Smooth muscle cell of the brain vasculature (primary cell): ENCODE results near the gene AFG3L2.

ENCODE experiments used
- DNase-seq: peaks from one replicate; pipeline ENCODE4 v3.0.0-alpha.2; 2012; ENCODE audit warnings: low read depth, low spot score

AFG3L2 gene

GRCh38 chr18:12361770-12362378 lies 15.2 kb downstream of the AFG3L2 start:
- no peak for DNase-seq

- no peak for DNase-seq
Observed at GRCh38 chr18:12359515-12359927, 17.5 kb downstream of the AFG3L2 start.

DNA sequence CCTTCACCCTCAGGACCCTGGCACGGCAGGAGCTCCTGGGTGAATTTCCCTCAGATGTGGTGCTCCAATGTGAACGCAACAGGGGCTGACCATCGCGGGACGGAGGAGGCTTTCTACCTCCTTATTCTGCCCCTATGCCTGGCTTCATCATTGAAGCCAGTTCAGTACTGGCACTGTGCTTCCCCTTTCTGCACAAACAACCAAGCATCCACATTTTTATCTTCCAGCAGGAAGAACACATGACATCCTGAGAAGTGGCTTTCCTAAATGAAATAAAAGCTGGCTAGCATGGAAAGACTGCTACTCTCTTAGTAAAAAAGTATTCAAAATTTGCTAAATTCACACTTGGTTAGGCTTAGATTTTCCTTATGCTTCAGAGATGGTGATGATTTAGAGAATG lies 24.8 kb downstream of the AFG3L2 start:
- DNase-seq = no peak

DNA sequence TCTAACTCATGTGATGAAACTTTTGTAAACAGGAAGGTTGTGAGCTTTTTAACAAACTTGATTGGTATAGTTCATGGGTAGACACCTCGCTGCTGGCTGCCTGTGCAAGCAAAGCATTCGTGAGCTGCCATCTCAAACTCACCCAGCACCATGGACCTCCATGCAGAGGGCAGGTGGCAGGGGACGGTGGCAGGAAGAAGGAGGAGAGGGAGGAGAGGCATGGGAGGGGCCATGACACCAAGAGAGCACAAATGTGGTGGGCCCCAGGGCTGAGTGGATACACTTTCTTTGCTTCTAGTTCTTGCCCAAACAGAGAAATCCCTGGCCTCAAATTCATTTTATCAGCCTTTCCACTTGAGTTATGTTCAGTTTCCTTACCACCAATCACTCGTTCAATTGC lies 29.1 kb downstream of the AFG3L2 start:
- no peak for DNase-seq

- no peak for DNase-seq
Observed at GRCh38 chr18:12346240-12346565, 30.8 kb downstream of the AFG3L2 start.

GRCh38 chr18:12345491-12346239 lies 31.4 kb downstream of the AFG3L2 start:
- DNase-seq = no peak

- no peak for DNase-seq
Observed at GRCh38 chr18:12342661-12343060, 34.4 kb downstream of the AFG3L2 start.

DNA sequence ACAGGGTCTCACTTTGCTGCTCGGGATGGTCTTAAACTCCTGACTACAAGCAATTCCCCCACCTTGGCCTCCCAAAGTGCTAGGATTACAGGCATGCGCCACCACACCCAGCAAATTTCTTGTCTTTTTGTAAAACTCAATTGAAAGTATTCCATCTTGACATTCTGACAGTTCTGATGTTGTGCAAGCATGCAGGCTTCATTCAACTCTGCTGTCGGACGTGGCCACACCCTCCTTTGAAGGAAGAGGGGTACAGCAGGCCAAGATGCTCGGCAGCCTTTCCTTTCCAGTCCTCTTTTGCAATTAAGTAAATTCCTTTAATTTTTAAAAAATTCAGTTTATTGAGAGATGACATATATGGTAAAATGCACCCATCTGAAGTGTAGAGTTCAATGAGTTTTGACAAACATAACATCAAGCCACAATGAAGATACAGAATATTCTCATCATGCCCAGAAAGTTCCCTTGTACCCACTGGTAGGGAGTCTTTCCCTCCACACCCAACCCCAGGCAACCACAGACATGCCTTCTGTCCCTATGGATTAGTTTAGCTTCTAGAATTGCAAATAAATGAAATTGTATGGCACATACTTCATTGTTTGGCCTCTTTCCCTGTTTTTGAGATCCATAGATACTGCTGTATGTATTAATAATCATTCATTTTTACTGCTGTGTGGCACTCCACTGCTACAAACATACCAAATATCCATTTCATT lies 35.9 kb downstream of the AFG3L2 start:
- no peak for DNase-seq

- no peak for DNase-seq
Observed at GRCh38 chr18:12338382-12338781, 38.6 kb downstream of the AFG3L2 start.

DNA sequence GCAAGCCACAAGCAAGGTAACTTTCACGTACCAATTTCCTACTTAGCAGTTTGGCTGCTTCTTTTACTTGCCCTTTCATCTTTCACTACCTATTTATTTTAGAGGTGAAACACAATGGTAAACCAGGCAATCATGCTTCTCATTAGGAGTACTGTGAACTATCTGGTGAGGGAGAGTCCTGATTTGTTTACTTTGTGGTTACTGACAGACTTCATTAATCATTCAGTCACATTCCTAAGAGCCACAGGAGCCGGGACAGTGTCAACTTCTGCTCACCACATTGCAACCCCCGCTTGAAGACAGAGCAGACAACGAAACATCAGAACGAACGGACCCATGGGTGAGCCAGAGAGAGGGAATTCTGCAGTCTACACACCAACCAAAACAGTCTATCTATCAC lies 40.1 kb downstream of the AFG3L2 start:
- DNase-seq = no peak

GRCh38 chr18:12336171-12336613 lies 40.8 kb downstream of the AFG3L2 start:
- DNase-seq = no peak

GRCh38 chr18:12335503-12335902 lies 41.5 kb downstream of the AFG3L2 start:
- no peak for DNase-seq

- DNase-seq = no peak
Observed at GRCh38 chr18:12334863-12335262, 42.2 kb downstream of the AFG3L2 start.

- DNase-seq = no peak
Observed at GRCh38 chr18:12334366-12334808, 42.6 kb downstream of the AFG3L2 start.

DNA sequence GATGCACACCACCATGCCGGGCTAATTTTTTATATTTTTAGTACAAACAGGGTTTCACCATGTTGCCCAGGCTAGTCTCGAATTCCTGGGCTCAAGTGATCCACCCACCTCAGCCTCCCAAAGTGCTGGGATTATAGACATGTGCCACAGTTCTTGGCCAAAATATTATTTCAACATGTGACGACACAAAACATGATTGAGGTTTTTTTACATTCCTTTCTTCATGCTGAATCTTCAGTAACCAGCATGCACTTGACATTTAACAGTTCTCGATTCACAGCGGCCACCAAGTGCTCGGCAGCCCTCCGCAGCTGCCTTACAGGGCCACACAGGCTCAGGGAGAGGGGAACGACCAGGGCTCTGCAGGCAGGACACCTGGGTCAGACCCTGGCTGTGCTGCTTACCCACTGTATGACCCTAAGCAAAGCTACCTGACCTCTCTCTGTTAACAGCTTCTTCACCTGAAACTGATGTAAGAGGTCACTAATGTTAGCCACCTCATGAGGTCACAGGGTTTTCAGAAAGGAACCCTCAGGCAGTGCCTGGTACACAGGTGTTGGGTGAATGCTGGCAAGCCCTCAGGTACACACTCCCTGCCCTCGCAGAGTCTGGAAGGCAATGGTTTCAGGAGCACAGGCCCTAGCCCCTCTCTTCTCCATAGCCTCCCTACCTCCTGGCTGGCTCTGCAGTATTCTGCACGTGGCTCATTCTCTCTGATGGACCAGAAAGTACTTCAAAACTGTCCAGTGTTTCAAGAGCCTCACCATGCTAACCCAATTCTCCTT lies 43.3 kb downstream of the AFG3L2 start:
- DNase-seq = no peak

DNA sequence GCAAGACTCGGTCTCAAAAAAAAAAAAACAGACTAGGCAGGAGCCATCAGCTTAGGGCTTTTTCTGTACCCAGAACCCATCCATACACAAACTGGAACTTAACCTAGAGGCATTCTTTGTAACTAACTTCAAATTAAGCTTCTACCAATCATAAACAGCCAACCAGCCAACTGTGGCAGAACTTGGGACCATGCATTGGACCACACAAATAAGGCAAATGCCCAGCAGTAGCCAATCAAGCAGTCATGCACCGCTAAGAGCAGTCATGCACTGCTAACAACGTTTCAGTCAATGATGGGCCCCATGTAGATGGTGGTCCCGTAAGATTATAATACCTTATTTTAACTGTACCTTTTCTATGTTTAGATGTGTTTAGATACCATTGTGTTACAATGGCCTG lies 46.3 kb downstream of the AFG3L2 start:
- no peak for DNase-seq

DNA sequence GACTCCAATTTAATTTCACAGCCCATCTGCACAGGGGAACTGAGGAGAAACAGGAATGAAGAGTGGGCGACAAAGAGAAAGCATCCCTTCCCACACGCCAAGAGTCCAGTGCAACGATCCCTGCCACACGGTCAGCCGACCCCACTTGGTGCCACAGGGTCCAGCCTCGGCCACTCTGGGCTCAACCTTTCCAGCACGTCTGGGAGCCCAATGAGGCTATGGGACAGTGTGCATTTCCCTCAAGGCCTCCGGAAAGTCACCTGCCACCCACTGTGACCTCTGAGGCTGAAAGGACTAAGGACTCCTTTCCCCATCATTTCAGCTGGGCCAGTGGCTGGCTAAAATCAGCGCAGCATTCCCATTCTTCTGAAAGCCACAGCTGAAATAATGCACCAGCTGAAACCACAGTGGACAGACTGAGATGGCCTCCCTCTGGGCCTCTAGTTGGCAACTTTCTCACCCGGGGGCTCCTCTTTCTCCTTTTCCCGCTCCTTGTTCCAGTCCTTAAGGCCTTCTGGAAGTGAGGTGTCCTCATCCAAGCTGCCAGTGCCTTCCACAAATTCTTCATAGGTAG lies 47.8 kb downstream of the AFG3L2 start:
- no peak for DNase-seq

GRCh38 chr18:12328179-12328823 lies 48.7 kb downstream of the AFG3L2 start:
- DNase-seq = no peak

DNA sequence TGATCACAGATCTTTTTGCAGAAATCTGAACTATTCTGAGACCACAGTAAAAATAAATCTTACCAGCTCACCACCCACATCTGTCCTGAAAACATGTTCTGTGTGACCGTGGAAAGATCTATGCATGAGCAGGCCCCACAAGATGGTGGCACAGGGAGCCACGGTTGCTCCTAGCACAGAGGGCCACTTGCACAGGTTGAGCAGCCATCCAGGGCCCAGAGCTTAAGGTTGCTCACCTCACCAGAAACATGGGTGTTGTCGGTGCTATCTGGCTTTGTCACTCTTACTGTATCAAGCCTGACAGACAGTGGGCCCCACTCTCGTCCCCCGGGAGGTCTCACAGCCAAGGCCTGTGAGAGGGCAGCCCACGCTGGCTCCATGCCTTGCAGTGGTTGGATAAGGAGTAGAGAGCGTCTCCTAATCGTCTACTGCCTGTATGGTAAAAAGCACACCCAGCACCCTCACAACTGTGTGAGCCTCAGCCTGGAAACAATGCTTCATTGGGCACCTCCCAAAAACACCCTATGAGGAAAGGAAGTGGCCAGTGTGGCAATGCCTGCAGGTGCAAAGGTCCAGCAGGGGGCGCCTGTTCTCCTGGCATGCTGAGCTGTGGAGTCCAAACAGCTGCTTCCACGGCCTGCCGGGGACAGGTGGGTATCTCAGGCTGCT lies 49.4 kb downstream of the AFG3L2 start:
- DNase-seq = no peak

DNA sequence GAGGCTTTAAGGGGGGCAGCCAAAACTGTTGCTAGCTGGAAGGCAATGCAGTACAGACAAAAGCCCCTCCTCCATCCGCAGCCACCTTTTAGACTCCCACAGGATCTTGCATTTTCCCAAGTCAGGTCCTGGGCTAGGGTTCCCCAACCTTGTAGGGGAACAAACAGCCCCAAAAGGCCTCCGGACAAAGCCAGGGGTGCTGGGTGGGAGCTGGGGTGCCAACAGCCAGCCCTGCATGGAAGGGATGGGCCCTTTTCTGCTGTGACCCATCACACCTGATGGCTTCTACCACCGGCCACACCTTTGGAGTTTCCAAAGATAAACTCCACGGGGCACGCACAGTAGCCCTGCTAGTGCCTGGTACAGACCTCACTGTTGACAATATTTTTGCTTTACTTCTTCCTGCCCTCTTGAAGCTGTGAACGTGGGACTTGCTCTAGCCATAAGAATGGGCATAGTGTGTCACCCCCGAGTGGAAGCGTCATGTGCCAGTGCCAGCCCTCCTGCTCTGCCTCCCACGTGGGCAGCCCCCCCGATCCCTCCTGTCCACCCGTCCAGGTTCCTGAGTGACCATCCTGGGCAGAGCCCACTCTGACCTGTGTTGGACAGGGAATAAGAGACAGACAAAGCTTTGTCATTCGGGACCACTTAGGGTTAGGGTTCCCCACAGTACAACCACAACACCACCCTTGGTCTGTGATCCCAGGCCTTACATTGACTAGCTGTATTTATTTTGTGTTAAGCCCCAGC lies 50.1 kb downstream of the AFG3L2 start:
- no peak for DNase-seq
